HepG2 (cell line): ENCODE measurements around the gene DAB2. TPM values are rescaled to one million over a fixed set of nuclear protein-coding genes. Genes with fewer than 3 reads are reported as not detected.

Experiments
- ASH2L ChIP-seq: fragments of 300-600, 200-600 bp; sonication (generic); IDR thresholded peaks from 2 replicates; pipeline ENCODE4 v1.7.0; 2017; ENCODE audit warnings: low read depth, mild to moderate bottlenecking, moderate library complexity, mixed read lengths, low read length; ENCODE audit not compliant: insufficient read length
- SNAPC4 ChIP-seq: sonication (generic); formaldehyde crosslinking; IDR thresholded peaks from 2 replicates; pipeline ENCODE4 v1.4.0; 2020; ENCODE audit warnings: mild to moderate bottlenecking, missing genetic modification reagents
- SRY ChIP-seq: sonication (generic); formaldehyde crosslinking; IDR thresholded peaks from 2 replicates; pipeline ENCODE4 v1.8.0; 2022; ENCODE audit warnings: mild to moderate bottlenecking, missing genetic modification reagents
- TFAP4 ChIP-seq: sonication (generic); IDR thresholded peaks from 2 replicates; pipeline ENCODE4 v1.6.1; 2016; ENCODE audit warnings: low read depth, borderline replicate concordance
- ZMYM3 ChIP-seq: sonication (generic); formaldehyde crosslinking; IDR thresholded peaks from 2 replicates; pipeline ENCODE4 v1.5.1; 2020; ENCODE audit warnings: mild to moderate bottlenecking, missing genetic modification reagents
- polyA plus RNA-seq, 8 experiments: library from polyadenylated mRNA; depleted of rRNA in 3 of 8; stranded (reverse) in 7 of 8; unstranded in 1 of 8; fragments of >200 nt; fragmentation: Illumina TruSeq in 4 of 8; extraction: Trizol in 4 of 8; gene quantifications; 2 replicates each; pipeline versions ENCODE4 v1.2.1 to v1.2.3, GENCODE V29; 2011 to 2016; ENCODE audit warnings: low read depth in 4 of 8, missing spikeins in 1 of 8, mixed read lengths in 1 of 8; ENCODE audit not compliant: insufficient read depth in 1 of 8
- total RNA-seq, 5 experiments: library from RNA; depleted of rRNA; stranded (reverse); fragments of >200 nt; fragmentation: Illumina TruSeq; extraction: Trizol; gene quantifications; 2 replicates each; pipeline ENCODE4 v1.2.3, GENCODE V29; 2016; ENCODE audit warnings: low read depth in 1 of 5
- TF ChIP-seq, protein P1 (sequence below): sonication (generic); formaldehyde crosslinking; IDR thresholded peaks from 2 replicates; pipeline ENCODE4 v1.4.0; 2020; ENCODE audit warnings: missing genetic modification reagents
- TF ChIP-seq, protein P2 (sequence below): sonication (generic); formaldehyde crosslinking; conservative IDR thresholded peaks from 2 replicates; pipeline ENCODE4 v1.8.1; 2023; ENCODE audit warnings: missing genetic modification reagents
- TF ChIP-seq, protein P3 (sequence below), 2 experiments: fragments of 450-650 bp in 1 of 2; sonication (generic) in 1 of 2; formaldehyde crosslinking in 1 of 2; IDR thresholded peaks; 2 replicates each; pipeline versions ENCODE4 v1.6.1 to v1.8.0; 2016 to 2022; ENCODE audit warnings: antibody characterized with exemption in 1 of 2, mild to moderate bottlenecking in 1 of 2, missing genetic modification reagents in 1 of 2

Gene DAB2
- total and polyA plus RNA-seq, 2 of the 13 experiments (the other 11 are each of a cell fraction or from before 2014, with no cell fraction given) = 6.4 to 6.5 TPM

GRCh38 chr5:39424736-39425637, at the start of gene DAB2 (continued):
- TF ChIP-seq, protein P1, sequence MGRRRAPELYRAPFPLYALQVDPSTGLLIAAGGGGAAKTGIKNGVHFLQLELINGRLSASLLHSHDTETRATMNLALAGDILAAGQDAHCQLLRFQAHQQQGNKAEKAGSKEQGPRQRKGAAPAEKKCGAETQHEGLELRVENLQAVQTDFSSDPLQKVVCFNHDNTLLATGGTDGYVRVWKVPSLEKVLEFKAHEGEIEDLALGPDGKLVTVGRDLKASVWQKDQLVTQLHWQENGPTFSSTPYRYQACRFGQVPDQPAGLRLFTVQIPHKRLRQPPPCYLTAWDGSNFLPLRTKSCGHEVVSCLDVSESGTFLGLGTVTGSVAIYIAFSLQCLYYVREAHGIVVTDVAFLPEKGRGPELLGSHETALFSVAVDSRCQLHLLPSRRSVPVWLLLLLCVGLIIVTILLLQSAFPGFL (CRISPR knock-in tag) = no peak
- TF ChIP-seq ASH2L (peak; percentile 73), SRY (peak; percentile 54; the same call in 1 of the 2 replicates), TFAP4 (0 out of 2 replicates have a peak, but pooled peaks have one; percentile 13), SNAPC4 (CRISPR knock-in tag) (no peak), ZMYM3 (CRISPR knock-in tag) (peak; percentile 72)
- TF ChIP-seq, protein P2, sequence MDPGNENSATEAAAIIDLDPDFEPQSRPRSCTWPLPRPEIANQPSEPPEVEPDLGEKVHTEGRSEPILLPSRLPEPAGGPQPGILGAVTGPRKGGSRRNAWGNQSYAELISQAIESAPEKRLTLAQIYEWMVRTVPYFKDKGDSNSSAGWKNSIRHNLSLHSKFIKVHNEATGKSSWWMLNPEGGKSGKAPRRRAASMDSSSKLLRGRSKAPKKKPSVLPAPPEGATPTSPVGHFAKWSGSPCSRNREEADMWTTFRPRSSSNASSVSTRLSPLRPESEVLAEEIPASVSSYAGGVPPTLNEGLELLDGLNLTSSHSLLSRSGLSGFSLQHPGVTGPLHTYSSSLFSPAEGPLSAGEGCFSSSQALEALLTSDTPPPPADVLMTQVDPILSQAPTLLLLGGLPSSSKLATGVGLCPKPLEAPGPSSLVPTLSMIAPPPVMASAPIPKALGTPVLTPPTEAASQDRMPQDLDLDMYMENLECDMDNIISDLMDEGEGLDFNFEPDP = no peak
- TF ChIP-seq, protein P3, sequence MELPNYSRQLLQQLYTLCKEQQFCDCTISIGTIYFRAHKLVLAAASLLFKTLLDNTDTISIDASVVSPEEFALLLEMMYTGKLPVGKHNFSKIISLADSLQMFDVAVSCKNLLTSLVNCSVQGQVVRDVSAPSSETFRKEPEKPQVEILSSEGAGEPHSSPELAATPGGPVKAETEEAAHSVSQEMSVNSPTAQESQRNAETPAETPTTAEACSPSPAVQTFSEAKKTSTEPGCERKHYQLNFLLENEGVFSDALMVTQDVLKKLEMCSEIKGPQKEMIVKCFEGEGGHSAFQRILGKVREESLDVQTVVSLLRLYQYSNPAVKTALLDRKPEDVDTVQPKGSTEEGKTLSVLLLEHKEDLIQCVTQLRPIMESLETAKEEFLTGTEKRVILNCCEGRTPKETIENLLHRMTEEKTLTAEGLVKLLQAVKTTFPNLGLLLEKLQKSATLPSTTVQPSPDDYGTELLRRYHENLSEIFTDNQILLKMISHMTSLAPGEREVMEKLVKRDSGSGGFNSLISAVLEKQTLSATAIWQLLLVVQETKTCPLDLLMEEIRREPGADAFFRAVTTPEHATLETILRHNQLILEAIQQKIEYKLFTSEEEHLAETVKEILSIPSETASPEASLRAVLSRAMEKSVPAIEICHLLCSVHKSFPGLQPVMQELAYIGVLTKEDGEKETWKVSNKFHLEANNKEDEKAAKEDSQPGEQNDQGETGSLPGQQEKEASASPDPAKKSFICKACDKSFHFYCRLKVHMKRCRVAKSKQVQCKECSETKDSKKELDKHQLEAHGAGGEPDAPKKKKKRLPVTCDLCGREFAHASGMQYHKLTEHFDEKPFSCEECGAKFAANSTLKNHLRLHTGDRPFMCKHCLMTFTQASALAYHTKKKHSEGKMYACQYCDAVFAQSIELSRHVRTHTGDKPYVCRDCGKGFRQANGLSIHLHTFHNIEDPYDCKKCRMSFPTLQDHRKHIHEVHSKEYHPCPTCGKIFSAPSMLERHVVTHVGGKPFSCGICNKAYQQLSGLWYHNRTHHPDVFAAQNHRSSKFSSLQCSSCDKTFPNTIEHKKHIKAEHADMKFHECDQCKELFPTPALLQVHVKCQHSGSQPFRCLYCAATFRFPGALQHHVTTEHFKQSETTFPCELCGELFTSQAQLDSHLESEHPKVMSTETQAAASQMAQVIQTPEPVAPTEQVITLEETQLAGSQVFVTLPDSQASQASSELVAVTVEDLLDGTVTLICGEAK (IDR thresholded peaks at IDR 0.05) = no peak
- TF ChIP-seq, protein P3 (CRISPR knock-in tag; IDR thresholded peaks at IDR 0.05) = no peak
